ENCODE results near the gene KRTAP9-4. TPM values are rescaled to one million over a fixed set of nuclear protein-coding genes. Genes with fewer than 3 reads are reported as not detected.
"Not testable (repeated sequence)": the region's sequence is repeated elsewhere in the genome, so short reads cannot be mapped to it uniquely, and the experiment has no call there.

The KRTAP9-4 gene
- total RNA-seq, 4 donors from 2014 or later, result not detected

GRCh38 chr17:41251261-41251660, 1.8 kb downstream of the KRTAP9-4 start:
- Histone ChIP-seq H3K27me3 (no peaks in the 10 kb centered on the region), H3K4me3 (no peak overlapping the region), H3K36me3 (no peaks in the 10 kb centered on the region), H3K9me3 (no peaks in the 10 kb centered on the region), H3K4me1 (no peaks in the 10 kb centered on the region), H3K27ac (no peak overlapping the region)
- no peak for DNase-seq
- intact Hi-C loops (cut with DNase I; ENCODE audit: low total_unique reads), result no loop called here
- TF ChIP-seq POLR2A (IDR thresholded peaks at IDR 0.05) (no peak), CTCF (IDR thresholded peaks at IDR 0.05) (no peak)

- intact Hi-C loops (cut with DNase I; ENCODE audit: low total_unique reads), result no loop called here
- DNase-seq, result no peak
- no peaks in the 10 kb centered on the region for H3K9me3 ChIP-seq
- H3K27ac ChIP-seq, result no peak overlapping the region
- H3K27me3 ChIP-seq, result no peaks in the 10 kb centered on the region
- no peaks in the 10 kb centered on the region for H3K36me3 ChIP-seq
- TF ChIP-seq POLR2A (IDR thresholded peaks at IDR 0.05) (no peak), CTCF (IDR thresholded peaks at IDR 0.05) (no peak)
- H3K4me3 ChIP-seq, result no peak overlapping the region
- H3K4me1 ChIP-seq, result no peaks in the 10 kb centered on the region
These were observed 5.4 kb downstream of the KRTAP9-4 start for GRCh38 chr17:41254861-41255260.

GRCh38 chr17:41255381-41256290, 6.1 kb downstream of the KRTAP9-4 start, which contains the start of gene KRTAP9-9:
Gene KRTAP9-9, plus strand, starts transcription at chr17:41255384.
- DNase-seq; H3K27ac ChIP-seq; H3K36me3 ChIP-seq; H3K4me3 ChIP-seq; intact Hi-C loops (cut with DNase I; ENCODE audit: low total_unique reads); H3K4me1 ChIP-seq; H3K9me3 ChIP-seq; H3K27me3 ChIP-seq: not testable (repeated sequence)

- no peaks in the 10 kb centered on the region for H3K27me3 ChIP-seq
- no peaks in the 10 kb centered on the region for H3K4me1 ChIP-seq
- H3K36me3 ChIP-seq, result no peaks in the 10 kb centered on the region
- intact Hi-C loops (cut with DNase I; ENCODE audit: low total_unique reads), result no loop called here
- no peak overlapping the region for H3K4me3 ChIP-seq
- no peaks in the 10 kb centered on the region for H3K9me3 ChIP-seq
- TF ChIP-seq POLR2A (IDR thresholded peaks at IDR 0.05) (no peak), CTCF (IDR thresholded peaks at IDR 0.05) (no peak)
- no peak overlapping the region for H3K27ac ChIP-seq
- no peak for DNase-seq
These were observed 6.8 kb downstream of the KRTAP9-4 start for GRCh38 chr17:41256291-41256685.

- Histone ChIP-seq H3K36me3 (no peaks in the 10 kb centered on the region), H3K9me3 (no peaks in the 10 kb centered on the region), H3K27me3 (no peaks in the 10 kb centered on the region), H3K27ac (no peak overlapping the region), H3K4me1 (no peaks in the 10 kb centered on the region), H3K4me3 (no peak overlapping the region)
- no peak for DNase-seq
- TF ChIP-seq POLR2A (IDR thresholded peaks at IDR 0.05), result no peak
- no peak for TF ChIP-seq CTCF (IDR thresholded peaks at IDR 0.05)
- intact Hi-C loops (cut with DNase I; ENCODE audit: low total_unique reads), result no loop called here
These were observed 8.9 kb downstream of the KRTAP9-4 start for GRCh38 chr17:41258406-41258805.

All from uterus (tissue), 4 donors.